DND-41 (cell line): ENCODE data around the gene EPHB1.

ENCODE experiments used
- ATAC-seq: fragments of 200-7000 bp; cut with Tn5 transposase; 3 replicates; pipeline ENCODE4 v1.9.1; 2021; ENCODE audit warnings: low read depth; ENCODE audit not compliant: insufficient read depth
- DNase-seq: peaks from one replicate; pipeline ENCODE4 v3.0.0-alpha.2; 2020
- H2AFZ ChIP-seq: 2 replicates; pipeline ENCODE4 v1.6.0; 2012; ENCODE audit warnings: low read depth, low read length
- H3K27ac ChIP-seq: 2 replicates; pipeline ENCODE4 v1.5.1; 2012; ENCODE audit warnings: low read length, inconsistent platforms
- H3K27me3 ChIP-seq: fragments of 200-600 bp; sonication (generic); 2 replicates; pipeline ENCODE4 v1.6.0; 2012; ENCODE audit warnings: low read length, mild to moderate bottlenecking, inconsistent platforms; ENCODE audit not compliant: insufficient read depth, poor library complexity
- H3K36me3 ChIP-seq: 2 replicates; pipeline ENCODE4 v1.5.1; 2012; ENCODE audit warnings: low read length, inconsistent platforms; ENCODE audit not compliant: insufficient read depth
- H3K4me1 ChIP-seq: 2 replicates; pipeline ENCODE4 v1.5.1; 2012; ENCODE audit warnings: mild to moderate bottlenecking, low read length; ENCODE audit not compliant: insufficient read depth
- H3K4me2 ChIP-seq: 2 replicates; pipeline ENCODE4 v1.6.0; 2012; ENCODE audit warnings: mild to moderate bottlenecking, moderate library complexity, low read length, inconsistent platforms; ENCODE audit not compliant: insufficient read depth
- H3K4me3 ChIP-seq, 2 experiments: fragments of 200-600 bp in 1 of 2; shearing (Covaris generic) in 1 of 2; 2 replicates each; pipeline ENCODE4 v1.5.1; 2012 to 2016; ENCODE audit warnings: inconsistent platforms in 2 of 2, low read length in 2 of 2, mild to moderate bottlenecking in 2 of 2, low read depth in 1 of 2, moderate library complexity in 1 of 2
- H3K79me2 ChIP-seq: 2 replicates; pipeline ENCODE4 v1.6.0; 2012; ENCODE audit warnings: low read length, inconsistent platforms; ENCODE audit not compliant: insufficient read depth
- H3K9ac ChIP-seq: 2 replicates; pipeline ENCODE4 v1.6.0; 2012; ENCODE audit warnings: low read depth, mild to moderate bottlenecking, inconsistent platforms, low read length, moderate library complexity
- H3K9me3 ChIP-seq: 2 replicates; pipeline ENCODE4 v1.5.1; 2012; ENCODE audit warnings: low read length, moderate library complexity, mild to moderate bottlenecking, inconsistent platforms; ENCODE audit not compliant: insufficient read depth, severe bottlenecking
- H4K20me1 ChIP-seq: 2 replicates; pipeline ENCODE4 v1.6.0; 2012; ENCODE audit warnings: low read length; ENCODE audit not compliant: insufficient read depth
- EZH2 ChIP-seq: IDR thresholded peaks from 3 replicates; pipeline ENCODE4 v1.6.1; 2012; ENCODE audit warnings: borderline replicate concordance, low read depth, mild to moderate bottlenecking, moderate library complexity, low read length, inconsistent platforms; ENCODE audit not compliant: severe bottlenecking
- TF ChIP-seq, protein P1 (sequence below): IDR thresholded peaks from 2 replicates; pipeline ENCODE4 v1.5.1; 2012; ENCODE audit warnings: borderline replicate concordance, low read length, moderate library complexity, mild to moderate bottlenecking; ENCODE audit not compliant: poor library complexity, severe bottlenecking; ENCODE audit errors: extremely low read depth

EPHB1 gene

DNA sequence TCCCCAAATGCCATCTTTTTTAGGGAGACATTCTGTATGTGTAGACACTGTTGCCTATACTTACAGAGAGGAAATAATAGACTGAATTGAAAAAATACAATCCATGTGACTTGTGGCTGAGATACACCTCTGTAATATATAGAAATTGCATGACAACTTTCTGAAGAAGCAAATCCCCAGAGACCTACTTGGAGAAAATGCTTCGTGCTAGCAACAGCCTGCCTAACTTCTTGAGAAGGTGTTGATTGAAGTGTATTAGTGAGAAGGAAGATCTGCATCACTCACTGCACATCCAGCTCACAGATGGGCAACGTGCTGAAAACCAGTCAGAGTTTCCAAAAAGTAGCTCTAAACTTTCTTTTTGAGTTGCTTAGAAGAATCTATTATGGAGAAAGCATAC lies 404.1 kb downstream of the EPHB1 start:
- H3K4me2 ChIP-seq, result no peak overlapping the region
- no peaks in the 10 kb centered on the region for H3K27me3 ChIP-seq
- H3K9ac ChIP-seq, result no peak overlapping the region
- H3K9me3 ChIP-seq, result no peaks in the 10 kb centered on the region
- H3K4me1 ChIP-seq, result no peaks in the 10 kb centered on the region
- H2AFZ ChIP-seq, result no peak overlapping the region
- ATAC-seq, result no peak
- H3K79me2 ChIP-seq, result no peaks in the 10 kb centered on the region
- no peak overlapping the region for H3K27ac ChIP-seq
- no peak for DNase-seq
- H4K20me1 ChIP-seq, result no peaks in the 10 kb centered on the region
- H3K4me3 ChIP-seq, result no peak overlapping the region
- no peak for TF ChIP-seq EZH2
- TF ChIP-seq, protein P1, sequence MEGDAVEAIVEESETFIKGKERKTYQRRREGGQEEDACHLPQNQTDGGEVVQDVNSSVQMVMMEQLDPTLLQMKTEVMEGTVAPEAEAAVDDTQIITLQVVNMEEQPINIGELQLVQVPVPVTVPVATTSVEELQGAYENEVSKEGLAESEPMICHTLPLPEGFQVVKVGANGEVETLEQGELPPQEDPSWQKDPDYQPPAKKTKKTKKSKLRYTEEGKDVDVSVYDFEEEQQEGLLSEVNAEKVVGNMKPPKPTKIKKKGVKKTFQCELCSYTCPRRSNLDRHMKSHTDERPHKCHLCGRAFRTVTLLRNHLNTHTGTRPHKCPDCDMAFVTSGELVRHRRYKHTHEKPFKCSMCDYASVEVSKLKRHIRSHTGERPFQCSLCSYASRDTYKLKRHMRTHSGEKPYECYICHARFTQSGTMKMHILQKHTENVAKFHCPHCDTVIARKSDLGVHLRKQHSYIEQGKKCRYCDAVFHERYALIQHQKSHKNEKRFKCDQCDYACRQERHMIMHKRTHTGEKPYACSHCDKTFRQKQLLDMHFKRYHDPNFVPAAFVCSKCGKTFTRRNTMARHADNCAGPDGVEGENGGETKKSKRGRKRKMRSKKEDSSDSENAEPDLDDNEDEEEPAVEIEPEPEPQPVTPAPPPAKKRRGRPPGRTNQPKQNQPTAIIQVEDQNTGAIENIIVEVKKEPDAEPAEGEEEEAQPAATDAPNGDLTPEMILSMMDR, result no peak
- no peaks in the 10 kb centered on the region for H3K36me3 ChIP-seq

DNA sequence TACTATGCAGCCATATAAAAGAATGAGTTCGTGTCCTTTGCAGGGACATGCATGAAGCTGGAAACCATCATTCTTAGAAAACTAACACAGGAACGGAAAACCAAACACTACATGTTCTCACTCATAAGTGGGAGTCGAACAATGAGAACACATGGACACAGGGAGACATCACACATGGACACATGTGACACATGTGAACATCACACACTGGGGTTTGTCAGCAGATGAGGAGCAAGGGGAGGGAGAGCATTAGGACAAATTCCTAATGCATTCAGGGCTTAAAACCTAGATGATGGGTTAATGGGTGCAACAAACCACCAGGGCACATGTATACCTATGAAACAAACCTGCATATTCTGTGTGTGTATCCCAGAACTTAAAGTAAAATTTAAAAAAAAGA lies 408.0 kb downstream of the EPHB1 start:
- Histone ChIP-seq H3K4me3 (no peak overlapping the region), H3K27me3 (no peaks in the 10 kb centered on the region), H3K79me2 (no peaks in the 10 kb centered on the region), H3K4me2 (no peak overlapping the region), H3K36me3 (no peaks in the 10 kb centered on the region), H3K4me1 (no peaks in the 10 kb centered on the region), H3K9me3 (no peaks in the 10 kb centered on the region), H4K20me1 (no peaks in the 10 kb centered on the region), H3K9ac (no peak overlapping the region), H3K27ac (no peak overlapping the region), H2AFZ (no peak overlapping the region)
- DNase-seq (no peak), ATAC-seq (no peak)
- TF ChIP-seq, protein P1, result no peak
- TF ChIP-seq EZH2, result no peak

DNA sequence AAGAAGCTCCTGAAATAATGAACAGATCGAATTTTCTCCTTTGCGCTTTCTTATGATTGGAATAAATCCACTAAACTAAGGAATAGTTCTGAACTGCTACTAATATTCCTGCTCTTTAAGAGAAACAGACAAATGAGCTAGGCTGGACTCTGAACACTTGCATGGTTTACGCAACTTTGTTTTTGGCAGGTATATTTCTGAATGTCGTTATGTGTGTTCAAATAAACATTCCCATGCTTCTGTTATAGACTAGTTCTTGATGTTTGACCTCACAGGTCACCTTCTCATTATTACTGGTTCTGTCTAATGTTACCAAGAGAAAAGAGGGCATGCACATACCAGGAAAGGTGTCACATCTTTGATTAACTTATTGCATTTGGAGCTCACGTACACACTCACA lies 418.2 kb downstream of the EPHB1 start:
- no peak overlapping the region for H3K4me3 ChIP-seq
- H3K79me2 ChIP-seq, result no peaks in the 10 kb centered on the region
- no peak overlapping the region for H3K4me2 ChIP-seq
- no peaks in the 10 kb centered on the region for H3K9me3 ChIP-seq
- no peak overlapping the region for H2AFZ ChIP-seq
- no peak overlapping the region for H3K27ac ChIP-seq
- H4K20me1 ChIP-seq, result no peaks in the 10 kb centered on the region
- no peaks in the 10 kb centered on the region for H3K36me3 ChIP-seq
- no peaks in the 10 kb centered on the region for H3K4me1 ChIP-seq
- DNase-seq (no peak), ATAC-seq (no peak)
- TF ChIP-seq EZH2, result no peak
- TF ChIP-seq, protein P1, result no peak
- H3K27me3 ChIP-seq, result peaks cover 3% of the 10 kb centered on the region
- no peak overlapping the region for H3K9ac ChIP-seq

DNA sequence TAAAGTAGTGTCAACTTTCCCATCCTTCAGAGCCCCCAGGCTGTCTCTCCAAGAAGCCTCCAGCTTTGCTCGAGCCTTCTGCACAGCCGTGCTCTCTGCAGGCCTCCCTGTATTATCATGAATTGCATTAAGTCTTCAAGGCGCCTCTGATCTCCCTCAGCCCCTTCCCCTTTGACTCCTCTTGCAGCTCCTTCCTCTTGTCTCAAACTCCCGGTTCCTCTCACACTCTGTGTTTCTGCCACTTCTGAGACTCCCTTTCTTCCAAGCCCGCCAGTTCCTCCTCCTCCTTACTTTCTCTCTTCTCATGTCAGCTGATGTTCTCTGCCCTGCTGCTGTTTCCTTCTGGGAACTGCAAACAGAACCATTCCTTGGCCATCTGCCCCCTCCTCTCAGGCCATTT lies 418.8 kb downstream of the EPHB1 start:
- ATAC-seq (no peak), DNase-seq (no peak)
- no peak overlapping the region for H2AFZ ChIP-seq
- no peaks in the 10 kb centered on the region for H3K79me2 ChIP-seq
- H3K9me3 ChIP-seq, result no peaks in the 10 kb centered on the region
- peaks cover 3% of the 10 kb centered on the region for H3K27me3 ChIP-seq
- H3K36me3 ChIP-seq, result no peaks in the 10 kb centered on the region
- no peak overlapping the region for H3K4me3 ChIP-seq
- H3K4me2 ChIP-seq, result no peak overlapping the region
- no peak overlapping the region for H3K9ac ChIP-seq
- H3K4me1 ChIP-seq, result no peaks in the 10 kb centered on the region
- H4K20me1 ChIP-seq, result no peaks in the 10 kb centered on the region
- TF ChIP-seq, protein P1, result no peak
- TF ChIP-seq EZH2, result no peak
- H3K27ac ChIP-seq, result no peak overlapping the region
